OCI-LY7 (cell line): ENCODE data around the gene FIGN.

Source experiments
- EZH2phosphoT487 ChIP-seq: fragments of 200-600 bp; sonication (generic); IDR thresholded peaks from 2 replicates; pipeline ENCODE4 v1.6.1; 2018; ENCODE audit warnings: low read depth, borderline replicate concordance, mild to moderate bottlenecking, mixed run types, antibody characterized with exemption, low read length, moderate library complexity, mixed read lengths
- TF ChIP-seq, protein P1 (sequence below): fragments of 200-600 bp; sonication (generic); conservative IDR thresholded peaks from 2 replicates; pipeline ENCODE4 v1.5.1; 2014; ENCODE audit warnings: mild to moderate bottlenecking, antibody characterized with exemption, low read length, moderate library complexity, mixed read lengths

DNA sequence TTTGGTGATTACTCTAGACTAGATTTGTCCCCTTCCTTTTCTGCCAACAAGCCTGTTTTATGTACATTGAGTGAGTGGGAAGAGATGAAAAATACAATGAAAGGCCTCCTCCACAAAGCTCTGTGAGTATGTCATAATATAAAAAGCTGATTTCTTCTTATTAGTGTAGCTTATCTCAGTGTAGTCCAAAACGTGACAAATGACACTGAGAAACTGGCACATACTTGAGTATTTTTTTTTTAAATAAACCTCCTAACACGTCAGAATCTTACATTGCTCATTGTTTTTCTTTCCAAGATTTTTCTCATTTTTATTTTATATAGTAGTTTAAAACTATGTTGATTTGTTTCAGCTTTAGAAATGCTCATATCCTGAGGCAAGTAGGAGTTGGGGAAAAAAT, 17.9 kb upstream of the FIGN start:
- TF ChIP-seq, protein P1, sequence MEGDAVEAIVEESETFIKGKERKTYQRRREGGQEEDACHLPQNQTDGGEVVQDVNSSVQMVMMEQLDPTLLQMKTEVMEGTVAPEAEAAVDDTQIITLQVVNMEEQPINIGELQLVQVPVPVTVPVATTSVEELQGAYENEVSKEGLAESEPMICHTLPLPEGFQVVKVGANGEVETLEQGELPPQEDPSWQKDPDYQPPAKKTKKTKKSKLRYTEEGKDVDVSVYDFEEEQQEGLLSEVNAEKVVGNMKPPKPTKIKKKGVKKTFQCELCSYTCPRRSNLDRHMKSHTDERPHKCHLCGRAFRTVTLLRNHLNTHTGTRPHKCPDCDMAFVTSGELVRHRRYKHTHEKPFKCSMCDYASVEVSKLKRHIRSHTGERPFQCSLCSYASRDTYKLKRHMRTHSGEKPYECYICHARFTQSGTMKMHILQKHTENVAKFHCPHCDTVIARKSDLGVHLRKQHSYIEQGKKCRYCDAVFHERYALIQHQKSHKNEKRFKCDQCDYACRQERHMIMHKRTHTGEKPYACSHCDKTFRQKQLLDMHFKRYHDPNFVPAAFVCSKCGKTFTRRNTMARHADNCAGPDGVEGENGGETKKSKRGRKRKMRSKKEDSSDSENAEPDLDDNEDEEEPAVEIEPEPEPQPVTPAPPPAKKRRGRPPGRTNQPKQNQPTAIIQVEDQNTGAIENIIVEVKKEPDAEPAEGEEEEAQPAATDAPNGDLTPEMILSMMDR = no peak
- TF ChIP-seq EZH2phosphoT487 = no peak
